ENCODE data around the gene RAMACL.

GRCh38 chr6:166556336-166556735 is 30.1 kb downstream of the RAMACL start:
- TF ChIP-seq CTCF (conservative IDR thresholded peaks at IDR 0.05; ENCODE audit: low read depth, low read length) (no peak), EZH2 (IDR thresholded peaks at IDR 0.05; ENCODE audit: borderline replicate concordance, low read depth, low read length, poor library complexity, severe bottlenecking) (no peak)

Measured in A673 (cell line).